Activated CD4-positive, alpha-beta T cell treated with anti-CD3 and anti-CD28 coated beads for 36 hours (primary cell): ENCODE data around the gene GPR137B. TPM values are rescaled to one million over a fixed set of nuclear protein-coding genes. Genes with fewer than 3 reads are reported as not detected.
"Not testable (repeated sequence)": the region's sequence is repeated elsewhere in the genome, so short reads cannot be mapped to it uniquely, and the experiment has no call there.

ENCODE experiments used
- ATAC-seq: fragments of 200-7000 bp; cut with Tn5 transposase; one replicate; pipeline ENCODE4 v1.10.0; 2021; ENCODE audit warnings: mild to moderate bottlenecking, moderate library complexity
- CTCF ChIA-PET: fragments of 350-600 bp; sonication (Branson Sonifier 250); formaldehyde crosslinking; loops from one replicate; lab custom pipeline; 2021; ENCODE audit warnings: antibody characterized with exemption; lab: Charles Lee
- POLR2A ChIA-PET: fragments of 350-600 bp; sonication (Branson Sonifier 250); formaldehyde crosslinking; loops from one replicate; lab custom pipeline; 2021; ENCODE audit warnings: antibody characterized with exemption, inconsistent platforms; lab: Charles Lee
- DNase-seq: peaks from one replicate; pipeline ENCODE4 v3.0.0-alpha.2; 2020
- H3K27ac Mint-ChIP-seq: one replicate; pipeline ENCODE4 v1.8.0; 2021; ENCODE audit warnings: mixed read lengths
- H3K27me3 Mint-ChIP-seq: one replicate; pipeline ENCODE4 v1.8.0; 2021; ENCODE audit warnings: mixed read lengths
- H3K36me3 Mint-ChIP-seq: one replicate; pipeline ENCODE4 v1.8.0; 2021; ENCODE audit warnings: low read depth, mixed read lengths
- H3K4me1 Mint-ChIP-seq: one replicate; pipeline ENCODE4 v1.8.0; 2021; ENCODE audit warnings: mixed read lengths
- H3K4me3 Mint-ChIP-seq: one replicate; pipeline ENCODE4 v1.8.0; 2021; ENCODE audit warnings: mild to moderate bottlenecking, moderate library complexity, mixed read lengths
- H3K9me3 Mint-ChIP-seq: one replicate; pipeline ENCODE4 v1.8.0; 2021; ENCODE audit warnings: low read depth, mixed read lengths
- intact Hi-C, 2 experiments: fragments of 100-400 bp; cut with DNase I in 1 of 2; cut with micrococcal nuclease in 1 of 2; formaldehyde crosslinking; loops; one replicate each; pipeline versions ENCODE4 v1.14.2 to v1.15.1; 2022 to 2024; cut with DNase I, micrococcal nuclease
- total RNA-seq, 2 experiments: library from RNA; stranded (reverse); gene quantifications; one replicate each; pipeline ENCODE4 v1.2.3, GENCODE V29; 2021

GPR137B gene
- total RNA-seq = 1 to 10 TPM; 5.0 to 5.6 TPM

- ATAC-seq (peak; percentile 67), DNase-seq (peak; percentile 78)
- POLR2A ChIA-PET = interaction anchor here (0.7 kb wide), 1 partner anchor 13 kb away, joined by 3 read pairs; no protein-coding TSS in a partner anchor
- Mint-ChIP-seq H3K36me3 (peaks cover 1% of the 10 kb centered on the region), H3K27ac (peak within 1 kb of the TSS; percentile 84), H3K4me3 (peak within 1 kb of the TSS; percentile 95), H3K27me3 (peaks cover 34% of the 10 kb centered on the region), H3K4me1 (peaks cover 15% of the 10 kb centered on the region), H3K9me3 (no peaks in the 10 kb centered on the region)
- intact Hi-C loops = loop anchor here (1.0 to 10.0 kb wide), 6 partner anchors 20 to 460 kb away; partner anchors contain the start of genes EDARADD (in 1 of the 2) and HEATR1 (in 1 of the 2)
- CTCF ChIA-PET = interaction anchor here (0.5 to 1.0 kb wide), 4 partner anchors 9 to 824 kb away, joined by 3 read pairs; no protein-coding TSS in a partner anchor
These were observed at the start of gene GPR137B for GRCh38 chr1:236142253-236143103. Gene GPR137B (plus strand): TSS chr1:236142539. CDS start chr1:236142623, 84 bp downstream.

- POLR2A ChIA-PET = no interaction called here
- intact Hi-C loops = no loop called here
- no peak for DNase-seq
- ATAC-seq = no peak
- Mint-ChIP-seq H3K27ac (no peak overlapping the region), H3K27me3 (peaks cover 6% of the 10 kb centered on the region), H3K4me3 (no peak overlapping the region), H3K4me1 (no peaks in the 10 kb centered on the region), H3K9me3 (peaks cover 8% of the 10 kb centered on the region), H3K36me3 (peaks cover 1% of the 10 kb centered on the region)
- CTCF ChIA-PET = interaction anchor here (0.6 to 1.0 kb wide), 4 partner anchors 10 to 664 kb away, joined by 3 read pairs; no protein-coding TSS in a partner anchor
These were observed 49.4 kb upstream of the GPR137B start for GRCh38 chr1:236092899-236093298.

- Mint-ChIP-seq H3K4me1 (no peaks in the 10 kb centered on the region), H3K9me3 (peaks cover 8% of the 10 kb centered on the region), H3K36me3 (peaks cover 1% of the 10 kb centered on the region), H3K27ac (no peak overlapping the region), H3K4me3 (no peak overlapping the region), H3K27me3 (peaks cover 4% of the 10 kb centered on the region)
- no peak for ATAC-seq
- CTCF ChIA-PET = no interaction called here
- no peak for DNase-seq
- intact Hi-C loops = no loop called here
- POLR2A ChIA-PET = no interaction called here
These were observed 46.4 kb upstream of the GPR137B start for GRCh38 chr1:236095705-236096520.

GRCh38 chr1:236096660-236097482 is 45.5 kb upstream of the GPR137B start:
- peak; percentile 51 for ATAC-seq

GRCh38 chr1:236098267-236098666 is 44.1 kb upstream of the GPR137B start:
- H3K4me3 Mint-ChIP-seq = no peak overlapping the region
- DNase-seq (no peak), ATAC-seq (no peak)
- H3K36me3 Mint-ChIP-seq = peaks cover 1% of the 10 kb centered on the region
- intact Hi-C loops = no loop called here
- no peak overlapping the region for H3K27ac Mint-ChIP-seq
- H3K4me1 Mint-ChIP-seq = no peaks in the 10 kb centered on the region
- peaks cover 4% of the 10 kb centered on the region for H3K27me3 Mint-ChIP-seq
- H3K9me3 Mint-ChIP-seq = peaks cover 8% of the 10 kb centered on the region
- POLR2A ChIA-PET = interaction anchor here (0.7 kb wide), 1 partner anchor 426 kb away, joined by 6 read pairs; the partner anchor contains the start of gene LGALS8
- CTCF ChIA-PET = interaction anchor here (1.5 kb wide), 1 partner anchor 10 kb away, joined by 5 read pairs; no protein-coding TSS in a partner anchor

More at GRCh38 chr1:236096660-236097482, 45.5 kb upstream of the GPR137B start:
- H3K27me3 Mint-ChIP-seq, intact Hi-C loops, H3K4me1 Mint-ChIP-seq, POLR2A ChIA-PET, H3K9me3 Mint-ChIP-seq, H3K36me3 Mint-ChIP-seq: not testable (repeated sequence)
- H3K27ac Mint-ChIP-seq = peak overlapping the region; percentile 76
- peak overlapping the region; percentile 26 for H3K4me3 Mint-ChIP-seq
- DNase-seq = peak; percentile 90
- CTCF ChIA-PET = interaction anchor here (0.6 kb wide), 1 partner anchor 15 kb away, joined by 3 read pairs; no protein-coding TSS in a partner anchor

- H3K4me3 Mint-ChIP-seq = no peak overlapping the region
- peaks cover 2% of the 10 kb centered on the region for H3K4me1 Mint-ChIP-seq
- ChIA-PET POLR2A (interaction anchor here (0.6 kb wide), 1 partner anchor 75 kb away, joined by 3 read pairs; no protein-coding TSS in a partner anchor), CTCF (interaction anchor here (0.7 to 1.1 kb wide), 3 partner anchors 45 to 329 kb away, joined by 3 to 6 read pairs (median 3); no protein-coding TSS in a partner anchor)
- DNase-seq (no peak), ATAC-seq (no peak)
- H3K27me3 Mint-ChIP-seq = peaks cover 3% of the 10 kb centered on the region
- H3K9me3 Mint-ChIP-seq = peaks cover 8% of the 10 kb centered on the region
- intact Hi-C loops = no loop called here
- H3K36me3 Mint-ChIP-seq = peaks cover 1% of the 10 kb centered on the region
- H3K27ac Mint-ChIP-seq = no peak overlapping the region
These were observed 42.9 kb upstream of the GPR137B start for GRCh38 chr1:236099355-236099974.

- CTCF ChIA-PET = no interaction called here
- ATAC-seq (no peak), DNase-seq (no peak)
- peaks cover 8% of the 10 kb centered on the region for H3K9me3 Mint-ChIP-seq
- intact Hi-C loops = loop anchor here (10.0 kb wide), 2 partner anchors 1284 to 1464 kb away; no protein-coding TSS in a partner anchor
- H3K4me1 Mint-ChIP-seq = peaks cover 2% of the 10 kb centered on the region
- no peak overlapping the region for H3K27ac Mint-ChIP-seq
- POLR2A ChIA-PET = no interaction called here
- H3K27me3 Mint-ChIP-seq = peaks cover 2% of the 10 kb centered on the region
- H3K4me3 Mint-ChIP-seq = no peak overlapping the region
- H3K36me3 Mint-ChIP-seq = peaks cover 1% of the 10 kb centered on the region
These were observed 41.5 kb upstream of the GPR137B start for GRCh38 chr1:236100799-236101198.

- Mint-ChIP-seq H3K4me3 (no peak overlapping the region), H3K27ac (no peak overlapping the region), H3K4me1 (peaks cover 2% of the 10 kb centered on the region), H3K9me3 (peaks cover 6% of the 10 kb centered on the region), H3K27me3 (peaks cover 2% of the 10 kb centered on the region), H3K36me3 (peaks cover 1% of the 10 kb centered on the region)
- intact Hi-C loops = loop anchor here (2.0 to 10.0 kb wide), 3 partner anchors 767 to 1463 kb away; no protein-coding TSS in a partner anchor
- ChIA-PET POLR2A (no interaction called here), CTCF (no interaction called here)
- no peak for DNase-seq
- no peak for ATAC-seq
These were observed 40.8 kb upstream of the GPR137B start for GRCh38 chr1:236101233-236102200.

- DNase-seq (no peak), ATAC-seq (no peak)
- H3K27ac Mint-ChIP-seq = no peak overlapping the region
- intact Hi-C loops = loop anchor here (1.0 to 10.0 kb wide), 4 partner anchors 388 to 1462 kb away; no protein-coding TSS in a partner anchor
- peaks cover 2% of the 10 kb centered on the region for H3K4me1 Mint-ChIP-seq
- peaks cover 2% of the 10 kb centered on the region for H3K27me3 Mint-ChIP-seq
- no peaks in the 10 kb centered on the region for H3K36me3 Mint-ChIP-seq
- no peak overlapping the region for H3K4me3 Mint-ChIP-seq
- H3K9me3 Mint-ChIP-seq = no peaks in the 10 kb centered on the region
- ChIA-PET CTCF (interaction anchor here (0.8 to 1.1 kb wide), 4 partner anchors 9 to 584 kb away, joined by 3 read pairs; no protein-coding TSS in a partner anchor), POLR2A (no interaction called here)
These were observed 39.7 kb upstream of the GPR137B start for GRCh38 chr1:236102611-236103010.
